ENCODE results near the gene SH3BP4.

The SH3BP4 gene

DNA sequence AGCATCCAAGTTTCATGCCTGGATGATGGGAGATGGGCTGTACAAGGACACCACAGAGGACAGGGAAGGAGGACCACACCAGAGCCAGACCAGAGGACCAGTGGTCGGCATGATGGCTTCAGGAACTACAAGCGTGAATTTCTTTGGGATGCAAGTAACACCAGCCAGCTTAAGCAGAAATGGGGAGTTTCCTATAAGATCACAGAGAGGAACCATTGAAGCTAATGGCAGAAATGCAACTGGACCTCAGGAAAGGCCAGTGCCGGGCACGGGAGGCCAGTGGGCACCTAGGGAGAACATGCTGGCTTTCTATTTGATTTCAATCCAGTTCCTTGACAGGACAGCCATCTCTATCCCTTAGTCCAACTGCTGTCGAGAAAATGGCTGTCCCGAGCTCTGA lies 145.4 kb downstream of the SH3BP4 start:
- DNase-seq = no peak

DNA sequence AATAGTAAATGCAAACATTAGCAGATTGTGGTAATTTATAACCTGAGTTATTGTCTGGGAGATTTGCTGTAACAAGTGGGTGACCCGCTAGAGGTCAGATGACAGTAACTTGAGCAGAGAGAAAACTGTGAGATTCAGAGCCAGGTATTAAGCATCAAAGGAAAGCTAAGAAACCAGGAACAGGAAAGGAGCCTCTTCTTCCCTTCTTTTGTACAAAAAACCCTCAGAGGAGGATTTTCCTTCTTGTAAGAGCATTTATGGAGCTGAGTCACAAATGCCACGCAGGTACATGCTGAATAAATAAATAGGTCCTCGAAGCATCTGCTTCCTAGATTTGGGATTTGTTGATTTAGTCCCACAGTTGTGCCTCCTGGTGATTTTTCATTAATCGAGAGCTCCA lies 146.5 kb downstream of the SH3BP4 start:
- no peak for DNase-seq

DNA sequence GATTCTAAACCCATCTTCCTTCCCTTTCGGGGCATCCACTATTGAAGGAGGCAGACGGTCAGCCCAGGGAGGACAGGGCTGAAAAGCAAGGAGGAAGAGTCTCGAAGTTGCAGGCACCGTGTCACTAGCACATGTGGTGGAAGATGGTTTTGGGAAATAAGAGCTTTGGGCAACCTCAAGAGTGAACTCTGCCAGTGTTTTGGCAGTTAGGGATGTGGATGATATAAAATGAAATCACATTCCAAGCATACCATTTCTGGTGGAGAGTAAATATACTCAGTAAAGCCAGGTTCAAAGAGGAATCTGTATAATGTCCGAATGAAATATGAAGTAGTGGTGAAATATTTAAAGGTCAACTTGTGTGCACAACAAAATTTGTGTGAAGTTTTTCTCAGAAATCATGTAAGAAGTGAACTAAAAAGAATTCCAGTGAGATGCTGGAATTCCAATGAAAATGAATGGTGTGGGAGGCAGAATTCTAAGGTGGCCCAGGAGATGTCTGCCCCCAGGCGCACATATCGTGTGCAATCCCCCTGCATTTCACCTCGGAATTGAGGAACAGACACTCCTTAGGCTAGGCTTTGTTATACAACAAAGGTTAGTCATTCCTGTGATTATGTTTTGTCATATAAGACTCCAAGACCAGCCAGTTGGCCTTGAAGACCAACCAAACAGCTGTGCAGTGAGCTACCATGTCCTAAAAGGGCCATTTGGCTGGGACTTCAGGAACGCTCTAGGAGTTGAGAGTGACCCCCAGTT lies 147.1 kb downstream of the SH3BP4 start:
- no peak for DNase-seq

DNA sequence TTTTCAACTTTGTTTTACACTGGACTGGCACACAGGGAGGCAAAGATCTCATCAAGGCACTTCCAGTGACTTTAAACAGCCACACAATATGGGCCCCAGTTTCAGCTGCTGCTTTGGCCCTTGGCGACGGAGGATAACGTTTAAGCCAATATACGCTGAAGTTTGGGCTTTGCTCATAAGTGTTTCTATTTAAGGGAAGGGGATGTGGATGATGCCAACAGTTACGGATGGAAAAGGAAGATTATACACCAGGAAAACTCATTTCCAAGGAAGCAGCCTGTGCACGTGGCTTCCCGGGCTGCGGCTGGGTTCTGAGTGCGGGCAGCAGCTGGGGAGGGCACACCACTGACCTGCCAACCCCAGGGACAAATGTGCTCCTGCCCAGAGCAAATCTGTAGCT lies 151.1 kb downstream of the SH3BP4 start:
- DNase-seq = no peak
